HCT116 (cell line): Measurements from ENCODE around the gene TCF12. TPM values are rescaled to one million over a fixed set of nuclear protein-coding genes. Genes with fewer than 3 reads are reported as not detected.

Experiments
- ATAC-seq: fragments of 200-7000 bp; cut with Tn5 transposase; 2 replicates; pipeline ENCODE4 v1.9.1; 2020; ENCODE audit warnings: mild to moderate bottlenecking, moderate library complexity
- BruUV-seq: library from RNA; stranded (reverse); fragments of 400-500 nt; replicated peaks from 2 replicates; lab custom pipeline; 2021; lab: Mats Ljungman, UMichigan
- CTCF ChIA-PET: fragments of 300-600 bp; sonication (Branson Sonifier 250); formaldehyde crosslinking; loops from one replicate; lab custom pipeline; 2021; ENCODE audit warnings: antibody characterized with exemption; lab: Charles Lee
- POLR2A ChIA-PET: fragments of 300-600, 350-600 bp; sonication (Branson Sonifier 250); formaldehyde crosslinking; loops from one replicate; lab custom pipeline; 2021; ENCODE audit warnings: antibody characterized with exemption; lab: Charles Lee
- RAD21 ChIA-PET, 2 experiments: fragments of 300-600 bp; sonication (Branson Sonifier 250); formaldehyde crosslinking; loops; one replicate each; lab custom pipeline; 2023; ENCODE audit warnings: low total read pairs in 2 of 2; ENCODE audit not compliant: uncharacterized antibody in 2 of 2, unreplicated experiment in 2 of 2, low non-redundant PET in 1 of 2; lab: Charles Lee
- DNase-seq: peaks from one replicate; pipeline ENCODE4 v3.0.0-alpha.2; 2010; ENCODE audit warnings: low read depth, low spot score
- H2AFZ ChIP-seq: fragments of 200-600 bp; shearing (Covaris generic), sonication (generic); 2 replicates; pipeline ENCODE4 v1.6.1; 2017; ENCODE audit warnings: low read depth, mixed run types, mixed read lengths, antibody characterized with exemption, low read length; ENCODE audit not compliant: poor library complexity, severe bottlenecking
- H3K27ac ChIP-seq: 2 replicates; pipeline ENCODE4 v1.5.1; 2012; ENCODE audit warnings: low read depth, low read length
- H3K27me3 ChIP-seq: fragments of 200-600 bp; sonication (generic); 2 replicates; pipeline ENCODE4 v1.6.1; 2016; ENCODE audit warnings: mixed run types, low read length, mixed read lengths; ENCODE audit not compliant: insufficient read depth
- H3K36me3 ChIP-seq, 2 experiments: fragments of 200-500 bp in 1 of 2; fragments of 200-600 bp in 1 of 2; sonication (Bioruptor generic) in 1 of 2; sonication (generic) in 1 of 2; 2 replicates each; pipeline versions ENCODE4 v1.5.1 to v1.6.1; 2014 to 2016; ENCODE audit warnings: low read length in 2 of 2, inconsistent platforms in 1 of 2, mixed read lengths in 1 of 2, mixed run types in 1 of 2; ENCODE audit not compliant: insufficient read depth in 2 of 2, control insufficient read depth in 1 of 2
- H3K4me1 ChIP-seq, 2 experiments: fragments of 200-600 bp in 1 of 2; sonication (generic) in 1 of 2; 2 replicates each; pipeline versions ENCODE4 v1.5.1 to v1.6.1; 2012 to 2017; ENCODE audit warnings: low read length in 2 of 2, inconsistent platforms in 1 of 2, mild to moderate bottlenecking in 1 of 2, mixed read lengths in 1 of 2, mixed run types in 1 of 2, moderate library complexity in 1 of 2; ENCODE audit not compliant: insufficient read depth in 2 of 2, control insufficient read depth in 1 of 2
- H3K4me2 ChIP-seq: fragments of 200-600 bp; sonication (generic); 2 replicates; pipeline ENCODE4 v1.6.1; 2017; ENCODE audit warnings: mixed run types, low read length, mixed read lengths
- H3K4me3 ChIP-seq, 2 experiments: fragments of 200-600 bp in 1 of 2; sonication (generic) in 1 of 2; replicated peaks in 1 of 2; 2 replicates each; pipeline ENCODE4 v1.5.1; 2011 to 2016; ENCODE audit warnings: low read length in 2 of 2, control low read depth in 1 of 2, low read depth in 1 of 2, mild to moderate bottlenecking in 1 of 2, mixed read lengths in 1 of 2, mixed run types in 1 of 2
- H3K79me2 ChIP-seq: fragments of 200-600 bp; sonication (generic); 2 replicates; pipeline ENCODE4 v1.6.1; 2017; ENCODE audit warnings: mild to moderate bottlenecking, mixed run types, low read length, moderate library complexity, mixed read lengths; ENCODE audit not compliant: insufficient read depth
- H3K9ac ChIP-seq: fragments of 200-600 bp; sonication (generic); 2 replicates; pipeline ENCODE4 v1.6.1; 2016; ENCODE audit warnings: low read length, mixed read lengths
- H3K9me2 ChIP-seq: fragments of 200-600 bp; sonication (generic), shearing (Covaris generic); 2 replicates; pipeline ENCODE4 v1.6.1; 2017; ENCODE audit warnings: mixed run types, mild to moderate bottlenecking, moderate library complexity; ENCODE audit not compliant: insufficient read depth
- H3K9me3 ChIP-seq, 2 experiments: fragments of 200-500 bp in 1 of 2; fragments of 200-600 bp in 1 of 2; sonication (Bioruptor generic) in 1 of 2; sonication (generic) in 1 of 2; 2 replicates each; pipeline ENCODE4 v1.6.1; 2014 to 2017; ENCODE audit warnings: low read length in 2 of 2, mixed read lengths in 2 of 2, inconsistent platforms in 1 of 2, low read depth in 1 of 2, mild to moderate bottlenecking in 1 of 2, mixed run types in 1 of 2, moderate library complexity in 1 of 2; ENCODE audit not compliant: control insufficient read depth in 1 of 2, insufficient read depth in 1 of 2
- H4K20me1 ChIP-seq: fragments of 200-600 bp; sonication (generic), shearing (Covaris generic); 2 replicates; pipeline ENCODE4 v1.6.1; 2017; ENCODE audit warnings: mixed run types, mild to moderate bottlenecking, moderate library complexity; ENCODE audit not compliant: insufficient read depth
- CBX3 ChIP-seq: IDR thresholded peaks from 2 replicates; pipeline ENCODE4 v1.6.1; 2012; ENCODE audit warnings: low read depth
- CEBPB ChIP-seq: IDR thresholded peaks from 2 replicates; pipeline ENCODE4 v1.6.1; 2012; ENCODE audit warnings: low read depth
- EZH2 ChIP-seq: fragments of 200-600 bp; sonication (generic); IDR thresholded peaks from 2 replicates; pipeline ENCODE4 v1.6.1; 2017; ENCODE audit warnings: antibody characterized with exemption, mixed run types
- EZH2phosphoT487 ChIP-seq: fragments of 200-600 bp; IDR thresholded peaks from 2 replicates; pipeline ENCODE4 v1.6.1; 2018; ENCODE audit warnings: antibody characterized with exemption, borderline replicate concordance
- POLR2A ChIP-seq: IDR thresholded peaks from 2 replicates; pipeline ENCODE4 v1.7.0; 2011; ENCODE audit warnings: borderline replicate concordance; ENCODE audit not compliant: insufficient read depth, insufficient read length; ENCODE audit errors: extremely low read depth
- POLR2AphosphoS5 ChIP-seq: IDR thresholded peaks from 2 replicates; pipeline ENCODE4 v1.6.1; 2011; ENCODE audit warnings: mild to moderate bottlenecking, low read depth, low read length, moderate library complexity
- REST ChIP-seq: IDR thresholded peaks from 2 replicates; pipeline ENCODE4 v1.6.1; 2012; ENCODE audit warnings: low read depth
- SIN3A ChIP-seq: IDR thresholded peaks from 2 replicates; pipeline ENCODE4 v1.6.1; 2012; ENCODE audit warnings: low read depth
- SP1 ChIP-seq: IDR thresholded peaks from 2 replicates; pipeline ENCODE4 v1.6.1; 2012; ENCODE audit warnings: low read depth
- ZFX ChIP-seq: fragments of 450-650 bp; IDR thresholded peaks from 2 replicates; pipeline ENCODE4 v1.6.1; 2017
- ZNF274 ChIP-seq: fragments of 200-500 bp; sonication (Bioruptor generic); IDR thresholded peaks from 2 replicates; pipeline ENCODE4 v1.6.1; 2014; ENCODE audit warnings: mild to moderate bottlenecking, low read depth, low read length, inconsistent platforms
- intact Hi-C: fragments of 100-400 bp; cut with micrococcal nuclease; formaldehyde crosslinking; loops from 2 replicates; pipeline ENCODE4 v1.10.0; 2022
- total RNA-seq: library from RNA; stranded (reverse); gene quantifications from one replicate; pipeline ENCODE4 v1.2.1, GENCODE V29; 2021; ENCODE audit not compliant: unreplicated experiment

The TCF12 gene
- total RNA-seq, 1 experiment from 2014 or later = 71.6 TPM

DNA sequence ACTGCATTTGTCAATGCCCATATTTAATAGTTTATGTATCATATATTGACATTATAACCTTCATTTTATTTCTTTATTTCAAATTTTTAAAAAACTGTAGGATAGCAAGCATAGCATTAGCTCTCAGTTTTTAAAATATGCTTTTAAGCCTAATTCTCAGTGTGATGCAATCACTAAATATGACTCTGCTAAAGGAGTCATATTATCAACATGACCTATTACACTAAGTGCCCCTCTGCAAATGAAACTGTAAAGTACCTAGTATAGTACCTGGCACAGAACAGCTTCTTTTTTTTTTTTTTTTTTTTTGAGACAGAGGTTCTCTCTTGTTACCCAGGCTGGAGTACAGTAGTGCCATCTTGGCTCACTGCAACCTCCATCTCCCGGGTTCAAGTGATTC is 278.4 kb downstream of the TCF12 start:
- Histone ChIP-seq H3K9ac (no peak overlapping the region), H3K9me3 (no peaks in the 10 kb centered on the region), H3K27me3 (no peaks in the 10 kb centered on the region), H3K27ac (no peak overlapping the region), H3K4me1 (no peaks in the 10 kb centered on the region), H3K36me3 (0 out of 4 replicates have a peak, but pooled peaks cover 0 to 6% of the 10 kb centered on the region in 2 experiments), H3K79me2 (no peaks in the 10 kb centered on the region), H4K20me1 (no peaks in the 10 kb centered on the region), H3K9me2 (no peaks in the 10 kb centered on the region), H2AFZ (no peak overlapping the region), H3K4me2 (no peak overlapping the region), H3K4me3 (no peak overlapping the region)
- intact Hi-C loops = no loop called here
- ChIA-PET RAD21 (no interaction called here), CTCF (no interaction called here), POLR2A (no interaction called here)
- no peak for DNase-seq
- no TSS peak for BruUV-seq
- TF ChIP-seq SIN3A = no peak
- no peak for TF ChIP-seq ZNF274
- TF ChIP-seq ZFX = no peak
- TF ChIP-seq EZH2 = no peak
- no peak for TF ChIP-seq POLR2AphosphoS5
- TF ChIP-seq CEBPB = no peak
- no peak for TF ChIP-seq CBX3
- TF ChIP-seq EZH2phosphoT487 = no peak
- no peak for ATAC-seq

- POLR2A ChIA-PET = no interaction called here
- Histone ChIP-seq H3K9ac (no peak overlapping the region), H3K36me3 (0 out of 4 replicates have a peak, but pooled peaks cover 0 to 5% of the 10 kb centered on the region in 2 experiments)
- TF ChIP-seq SP1 (no peak), ZNF274 (no peak), SIN3A (no peak), EZH2phosphoT487 (no peak), CBX3 (no peak), POLR2A (no peak), REST (no peak)
- TF ChIP-seq, all 23 proteins: peak for 0
- H3K4me1 ChIP-seq = no peaks in the 10 kb centered on the region
- no TSS peak for BruUV-seq
- CTCF ChIA-PET = no interaction called here
- H3K27me3 ChIP-seq = no peaks in the 10 kb centered on the region
- no peaks in the 10 kb centered on the region for H3K9me2 ChIP-seq
- ATAC-seq (no peak), DNase-seq (no peak)
- H3K4me3 ChIP-seq = no peak overlapping the region
- RAD21 ChIA-PET = no interaction called here
- intact Hi-C loops = no loop called here
- no peak overlapping the region for H3K4me2 ChIP-seq
- no peak overlapping the region for H3K27ac ChIP-seq
- no peaks in the 10 kb centered on the region for H3K79me2 ChIP-seq
- no peak overlapping the region for H2AFZ ChIP-seq
- H4K20me1 ChIP-seq = no peaks in the 10 kb centered on the region
- H3K9me3 ChIP-seq = no peaks in the 10 kb centered on the region
These were observed 279.7 kb downstream of the TCF12 start for GRCh38 chr15:57198131-57198530.
